ENCODE results near the gene ALDH1L2. TPM values are rescaled to one million over a fixed set of nuclear protein-coding genes. Genes with fewer than 3 reads are reported as not detected.

ALDH1L2 gene
- total and polyA plus RNA-seq, 12 donors: 1.1 to 3.7 (median 1.5) TPM

GRCh38 chr12:105091476-105092206 lies 7.4 kb upstream of the ALDH1L2 start:
- Histone ChIP-seq H3K36me3 (no peaks in the 10 kb centered on the region), H3K27me3 (peaks cover 0 to 23% (median 0%) of the 10 kb centered on the region in 7 donors), H3K4me3 (no peak overlapping the region), H3K27ac (no peak overlapping the region), H3K9me3 (peaks cover 0 to 24% (median 11%) of the 10 kb centered on the region in 11 donors), H3K4me1 (no peaks in the 10 kb centered on the region)
- DNase-seq (no peak), ATAC-seq (no peak)
- 47 to 60% methylated on average over 4 of the region's 4 CpGs for WGBS, 2 donors
- intact Hi-C loops (cut with DNase I): no loop called here
- no peak for TF ChIP-seq CTCF (IDR thresholded peaks at IDR 0.05)

GRCh38 chr12:105090361-105090760 lies 6.1 kb upstream of the ALDH1L2 start:
- Histone ChIP-seq H3K36me3 (no peaks in the 10 kb centered on the region), H3K27ac (no peak overlapping the region), H3K9me3 (peaks cover 0 to 13% (median 4%) of the 10 kb centered on the region in 11 donors), H3K4me3 (no peak overlapping the region), H3K27me3 (peaks cover 0 to 25% (median 0%) of the 10 kb centered on the region in 7 donors), H3K4me1 (no peaks in the 10 kb centered on the region)
- intact Hi-C loops (cut with DNase I): no loop called here
- ATAC-seq: no peak
- WGBS, 2 donors: 67 to 74% methylated on average over 6 of the region's 6 CpGs
- no peak for TF ChIP-seq CTCF (IDR thresholded peaks at IDR 0.05)
- no peak for DNase-seq

GRCh38 chr12:105089817-105090216 lies 5.6 kb upstream of the ALDH1L2 start:
- Histone ChIP-seq H3K27ac (no peak overlapping the region), H3K27me3 (peaks cover 0 to 30% (median 0%) of the 10 kb centered on the region in 7 donors), H3K4me3 (no peak overlapping the region), H3K9me3 (peaks cover 0 to 7% (median 0%) of the 10 kb centered on the region in 11 donors), H3K36me3 (no peaks in the 10 kb centered on the region), H3K4me1 (peaks cover 0 to under 1% (median 0%) of the 10 kb centered on the region in 9 donors)
- DNase-seq: no peak
- intact Hi-C loops (cut with DNase I): no loop called here
- no peak for TF ChIP-seq CTCF (IDR thresholded peaks at IDR 0.05)
- 80 to 89% methylated on average over 3 of the region's 3 CpGs for WGBS, 2 donors
- no peak for ATAC-seq

- intact Hi-C loops (cut with DNase I): no loop called here
- no peak for TF ChIP-seq CTCF (IDR thresholded peaks at IDR 0.05)
Measured at GRCh38 chr12:105085501-105085900, 1.2 kb upstream of the ALDH1L2 start.

More at GRCh38 chr12:105085501-105085900, 1.2 kb upstream of the ALDH1L2 start:
- H3K36me3 ChIP-seq: no peaks in the 10 kb centered on the region
- H3K9me3 ChIP-seq: no peaks in the 10 kb centered on the region
- WGBS, 2 donors: 82 to 86% methylated on average over 6 of the region's 6 CpGs
- no peak for ATAC-seq
- H3K4me1 ChIP-seq: peaks cover 0 to 21% (median 10%) of the 10 kb centered on the region in 9 donors
- no peak for DNase-seq
- no peak overlapping the region for H3K4me3 ChIP-seq
- no peak overlapping the region for H3K27ac ChIP-seq
- H3K27me3 ChIP-seq: peaks cover 0 to 22% (median 0%) of the 10 kb centered on the region in 7 donors

Measured in heart right ventricle (tissue), 16 donors.